Skeletal muscle cell (primary cell): ENCODE measurements around the gene LAMTOR4.
"Not testable (repeated sequence)": the region's sequence is repeated elsewhere in the genome, so short reads cannot be mapped to it uniquely, and the experiment has no call there.

Source experiments
- DNase-seq: peaks from one replicate; pipeline ENCODE4 v3.0.0-alpha.2; 2010; ENCODE audit warnings: low read depth
- H3K4me3 ChIP-seq: 2 replicates; pipeline ENCODE4 v1.5.1; 2011; ENCODE audit warnings: low read depth, mild to moderate bottlenecking, control low read depth, low read length, moderate library complexity

The LAMTOR4 gene

DNA sequence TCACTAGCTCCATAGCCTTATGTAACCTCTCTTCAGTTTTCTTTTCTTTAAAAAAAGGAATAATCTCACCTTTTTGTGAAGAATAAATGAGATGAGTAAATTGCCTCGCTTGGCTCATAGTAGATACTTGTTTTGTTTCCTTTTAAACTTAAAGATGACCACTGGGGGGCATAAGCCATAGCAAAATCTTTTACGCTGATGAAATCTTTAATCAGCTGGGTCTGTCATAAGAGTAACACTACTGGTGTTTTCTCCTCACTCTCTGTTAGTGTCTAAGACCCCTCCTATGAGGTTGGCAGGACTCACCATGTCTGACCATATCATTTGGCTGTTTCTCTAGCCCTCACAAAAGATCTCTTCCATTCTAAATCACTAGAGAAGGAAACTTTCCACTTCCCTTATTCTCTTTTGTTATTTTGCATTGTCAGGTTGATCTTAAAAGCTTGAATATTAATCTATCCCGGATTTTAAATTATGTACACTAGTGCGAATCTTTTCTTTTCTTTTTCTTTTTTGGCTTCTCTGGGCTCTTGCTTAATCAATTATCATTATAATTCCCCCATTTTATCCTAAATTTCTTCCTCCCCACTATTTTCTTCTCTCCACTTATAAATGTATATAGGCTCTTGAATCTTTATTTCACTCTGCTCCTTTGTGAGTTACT, 41.5 kb downstream of the LAMTOR4 start:
- DNase-seq = no peak
- no peak overlapping the region for H3K4me3 ChIP-seq

GRCh38 chr7:100191775-100192174, 43.1 kb downstream of the LAMTOR4 start:
- DNase-seq = no peak
- no peak overlapping the region for H3K4me3 ChIP-seq

- DNase-seq, H3K4me3 ChIP-seq: not testable (repeated sequence)
Observed at GRCh38 chr7:100192281-100192862, 43.7 kb downstream of the LAMTOR4 start.

- no peak for DNase-seq
- no peak overlapping the region for H3K4me3 ChIP-seq
Observed at GRCh38 chr7:100192969-100193368, 44.3 kb downstream of the LAMTOR4 start.

DNA sequence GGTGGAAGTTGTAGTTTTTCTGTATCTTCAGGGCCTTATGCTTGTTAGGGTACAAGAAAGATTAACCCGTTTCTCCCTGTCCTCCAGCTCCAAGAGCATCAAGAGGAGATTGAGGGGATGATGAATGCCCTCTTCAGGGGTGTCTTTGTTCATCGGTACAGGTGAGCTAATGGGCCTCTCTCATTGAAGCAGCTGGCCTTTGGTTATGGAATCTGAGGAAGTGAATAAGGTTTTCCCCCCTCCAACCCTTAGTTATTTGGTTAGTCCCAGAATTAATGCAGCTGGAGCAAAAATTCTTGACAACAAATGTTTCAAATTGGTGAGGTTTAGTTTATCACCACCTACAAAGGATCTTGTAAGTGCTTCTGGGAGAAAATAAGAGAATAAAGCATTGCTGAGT, 46.5 kb downstream of the LAMTOR4 start:
- no peak overlapping the region for H3K4me3 ChIP-seq
- DNase-seq = no peak

- not testable (repeated sequence) for DNase-seq, H3K4me3 ChIP-seq
Observed at GRCh38 chr7:100195901-100196322, 47.2 kb downstream of the LAMTOR4 start.

- no peak overlapping the region for H3K4me3 ChIP-seq
- DNase-seq = no peak
Observed at GRCh38 chr7:100198266-100198665, 49.5 kb downstream of the LAMTOR4 start.

- H3K4me3 ChIP-seq = no peak overlapping the region
- no peak for DNase-seq
Observed at GRCh38 chr7:100200693-100201092, 52.0 kb downstream of the LAMTOR4 start.
